Measurements from ENCODE around the gene IQCH.

IQCH gene

DNA sequence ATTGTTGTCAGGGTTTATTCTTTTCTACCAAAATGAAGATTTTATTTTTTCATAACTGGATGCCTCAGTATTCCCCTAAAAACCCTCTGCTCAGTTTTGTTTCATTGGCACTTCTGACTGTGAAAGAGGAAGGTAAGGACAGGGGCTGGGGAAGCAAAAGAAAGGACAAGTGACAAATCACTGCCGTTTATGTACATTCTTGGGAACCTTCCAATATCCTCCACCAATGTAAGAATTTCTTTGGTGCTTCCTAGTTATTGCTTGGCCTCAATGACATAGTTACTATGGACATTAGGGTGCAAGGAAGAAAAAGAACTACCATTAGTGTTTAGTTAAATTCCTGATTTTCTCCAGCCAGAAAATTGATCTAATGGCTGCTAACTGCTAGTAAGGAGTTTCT lies 135.4 kb downstream of the IQCH start:
- no peak for DNase-seq (ENCODE audit: low read depth in 3 of 3, low spot score in 1 of 3)

DNA sequence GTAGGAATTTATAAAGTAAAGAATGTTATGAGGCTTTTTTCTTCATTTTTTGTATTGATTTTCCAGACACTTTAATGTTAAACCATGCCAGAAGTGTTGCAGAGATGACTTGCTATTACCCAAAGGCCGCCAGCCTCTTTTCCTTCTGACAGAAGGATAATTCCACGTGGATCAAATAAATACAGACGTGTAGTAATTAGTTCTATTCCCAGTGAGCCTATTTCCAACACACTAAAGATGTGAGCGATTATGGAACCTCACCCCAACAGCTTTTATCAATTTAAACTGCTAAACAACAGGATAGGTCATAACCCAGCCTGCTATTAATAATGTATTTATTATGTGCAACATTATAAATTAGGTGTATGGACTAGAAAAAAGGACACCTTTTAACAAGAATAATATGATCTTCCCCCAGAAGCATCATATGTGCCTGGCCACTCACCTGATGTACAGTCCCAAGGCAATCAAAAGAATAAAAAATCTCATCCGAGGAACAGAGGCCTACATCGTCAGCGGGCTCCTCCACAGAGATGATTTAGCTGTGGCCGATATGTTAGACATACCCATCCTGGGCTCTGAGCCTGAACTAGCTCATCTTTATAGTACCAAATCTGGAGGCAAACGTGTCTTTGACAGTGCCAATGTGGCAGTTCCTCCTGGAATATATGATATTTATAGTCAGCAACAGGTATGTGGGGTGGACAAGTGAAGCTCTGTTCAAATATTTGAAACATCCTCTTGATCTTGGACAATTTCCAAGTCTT lies 140.5 kb downstream of the IQCH start:
- DNase-seq (ENCODE audit: low read depth in 3 of 3, low spot score in 1 of 3), result no peak

DNA sequence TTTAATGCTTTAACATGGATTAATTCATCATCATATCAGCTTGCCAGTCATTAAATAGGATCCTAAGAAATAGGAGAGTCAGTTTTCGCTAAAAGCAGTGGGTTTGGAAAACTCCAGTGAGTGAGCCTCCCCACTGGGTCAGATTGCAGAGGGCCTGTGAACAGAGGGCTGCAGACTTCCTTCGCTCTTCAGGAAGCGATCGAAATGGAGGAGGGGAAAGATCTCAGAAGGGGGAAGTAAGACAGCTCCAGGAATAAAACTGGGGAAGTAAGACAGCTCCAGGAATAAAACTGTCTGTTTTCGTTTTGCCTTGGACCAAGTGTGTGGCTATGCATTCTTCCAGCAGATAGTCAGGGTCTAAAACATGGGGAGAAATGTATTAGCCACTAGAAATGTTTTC lies 141.5 kb downstream of the IQCH start:
- no peak for DNase-seq (ENCODE audit: low read depth in 3 of 3, low spot score in 1 of 3)

DNA sequence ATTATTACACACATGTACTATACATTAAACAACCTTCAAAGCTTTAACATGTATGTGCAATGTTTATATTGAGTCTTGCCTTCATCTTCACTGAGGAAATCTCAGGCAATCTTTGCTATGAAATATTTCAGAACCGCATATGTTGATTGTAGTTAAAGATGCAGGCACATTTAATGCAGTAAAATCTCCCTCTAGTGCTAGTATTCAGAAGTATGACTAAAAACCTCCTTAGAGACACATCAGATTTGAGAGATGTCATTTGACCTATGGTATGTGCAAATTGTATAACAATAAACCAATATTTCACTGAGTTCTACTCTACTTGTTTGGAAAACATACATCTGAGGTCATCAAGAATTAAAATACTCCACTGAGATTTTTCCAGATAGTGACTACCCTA lies 142.6 kb downstream of the IQCH start:
- no peak for DNase-seq (ENCODE audit: low read depth in 3 of 3, low spot score in 1 of 3)

DNA sequence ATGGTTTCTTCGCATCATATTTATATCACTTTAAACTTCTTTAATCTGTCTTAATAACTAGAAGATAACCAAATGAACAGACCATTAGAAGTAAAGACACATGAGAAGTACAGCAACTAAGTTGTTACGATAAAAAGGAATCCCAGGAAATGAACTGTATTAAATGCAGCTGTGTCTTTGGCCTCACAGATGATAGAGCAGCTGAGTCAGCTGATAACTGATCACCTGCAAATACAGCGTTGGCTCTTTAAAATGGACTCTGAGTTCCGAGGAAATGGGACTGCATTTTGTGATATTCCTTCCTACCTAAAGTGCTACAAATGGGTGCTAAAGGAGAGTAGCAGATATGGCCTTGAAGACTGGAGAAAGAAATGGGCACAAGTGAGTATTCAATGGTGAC lies 145.3 kb downstream of the IQCH start:
- DNase-seq (ENCODE audit: low read depth in 3 of 3, low spot score in 1 of 3), result no peak

DNA sequence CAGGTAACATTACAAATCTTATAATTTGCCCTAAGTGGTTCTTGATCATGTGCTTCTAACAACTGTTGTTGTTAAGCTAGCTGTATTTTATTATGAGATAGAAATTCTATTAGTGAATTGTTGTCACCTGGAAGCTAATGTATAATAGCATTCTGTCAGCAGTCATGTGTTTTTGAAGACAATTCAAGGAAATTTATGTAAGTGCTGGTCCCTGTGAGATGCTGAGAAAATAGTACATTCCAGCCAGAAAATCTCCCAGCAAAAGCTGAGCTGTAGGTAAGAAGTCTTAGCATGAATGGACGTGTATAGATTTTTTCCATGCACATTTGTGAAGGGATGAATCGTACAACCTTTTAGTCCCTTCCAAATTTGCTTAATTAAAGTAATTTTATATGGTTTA lies 146.3 kb downstream of the IQCH start:
- DNase-seq (ENCODE audit: low read depth in 3 of 3, low spot score in 1 of 3), result no peak

DNA sequence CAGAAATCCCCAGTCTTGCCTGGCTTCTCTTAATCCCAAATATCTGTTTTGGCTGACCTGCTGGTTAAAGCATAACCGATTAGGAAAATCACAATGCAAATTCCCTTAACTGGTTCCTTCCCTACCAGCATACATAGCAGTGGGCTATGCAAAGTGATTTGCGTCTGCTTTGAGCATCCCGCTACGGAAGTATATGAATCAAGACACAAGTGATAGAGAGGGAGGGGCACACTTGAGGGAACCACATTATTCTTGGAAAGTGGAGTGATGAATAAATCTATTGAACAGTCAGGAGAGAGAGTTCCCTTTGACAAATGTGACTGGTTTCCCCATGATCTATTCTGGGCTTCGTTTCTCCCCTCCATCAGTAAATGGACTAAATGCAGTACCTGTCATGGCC lies 146.8 kb downstream of the IQCH start:
- DNase-seq (ENCODE audit: low read depth in 3 of 3, low spot score in 1 of 3), result no peak

DNA sequence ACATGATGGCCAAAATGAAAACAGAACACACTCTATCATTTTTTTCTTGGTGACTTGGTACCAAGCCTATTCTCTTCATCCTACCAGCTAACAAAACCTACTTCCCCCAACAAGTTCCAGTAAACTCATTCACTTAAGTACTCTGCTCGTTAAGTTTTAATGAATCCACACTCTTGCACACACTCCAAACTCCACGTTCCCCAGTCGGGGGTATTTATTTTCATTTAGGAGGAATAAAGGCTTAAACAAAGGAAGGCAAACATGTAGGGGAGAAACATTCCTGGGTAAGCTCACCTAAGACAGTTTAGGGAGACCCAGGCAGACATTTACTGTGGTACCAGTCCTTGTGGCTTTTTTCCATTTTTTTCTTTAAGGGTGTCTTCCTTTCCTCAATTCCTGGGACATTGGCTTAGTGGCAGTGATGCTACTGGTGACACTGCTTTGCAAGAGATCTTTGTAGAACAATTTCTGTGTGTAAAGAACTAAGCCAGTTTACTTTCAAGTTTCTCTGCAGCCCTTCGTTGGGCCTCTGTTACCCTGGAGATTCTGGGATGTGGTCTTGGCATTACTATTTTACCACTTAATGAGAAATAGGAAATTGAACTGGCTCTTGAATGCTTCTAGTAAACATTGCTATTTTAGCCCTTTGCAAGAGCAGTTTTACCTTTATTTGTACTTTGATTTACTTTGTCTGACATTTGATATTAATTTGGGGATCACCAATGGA lies 149.0 kb downstream of the IQCH start:
- no peak for DNase-seq (ENCODE audit: low read depth in 3 of 3, low spot score in 1 of 3)

DNA sequence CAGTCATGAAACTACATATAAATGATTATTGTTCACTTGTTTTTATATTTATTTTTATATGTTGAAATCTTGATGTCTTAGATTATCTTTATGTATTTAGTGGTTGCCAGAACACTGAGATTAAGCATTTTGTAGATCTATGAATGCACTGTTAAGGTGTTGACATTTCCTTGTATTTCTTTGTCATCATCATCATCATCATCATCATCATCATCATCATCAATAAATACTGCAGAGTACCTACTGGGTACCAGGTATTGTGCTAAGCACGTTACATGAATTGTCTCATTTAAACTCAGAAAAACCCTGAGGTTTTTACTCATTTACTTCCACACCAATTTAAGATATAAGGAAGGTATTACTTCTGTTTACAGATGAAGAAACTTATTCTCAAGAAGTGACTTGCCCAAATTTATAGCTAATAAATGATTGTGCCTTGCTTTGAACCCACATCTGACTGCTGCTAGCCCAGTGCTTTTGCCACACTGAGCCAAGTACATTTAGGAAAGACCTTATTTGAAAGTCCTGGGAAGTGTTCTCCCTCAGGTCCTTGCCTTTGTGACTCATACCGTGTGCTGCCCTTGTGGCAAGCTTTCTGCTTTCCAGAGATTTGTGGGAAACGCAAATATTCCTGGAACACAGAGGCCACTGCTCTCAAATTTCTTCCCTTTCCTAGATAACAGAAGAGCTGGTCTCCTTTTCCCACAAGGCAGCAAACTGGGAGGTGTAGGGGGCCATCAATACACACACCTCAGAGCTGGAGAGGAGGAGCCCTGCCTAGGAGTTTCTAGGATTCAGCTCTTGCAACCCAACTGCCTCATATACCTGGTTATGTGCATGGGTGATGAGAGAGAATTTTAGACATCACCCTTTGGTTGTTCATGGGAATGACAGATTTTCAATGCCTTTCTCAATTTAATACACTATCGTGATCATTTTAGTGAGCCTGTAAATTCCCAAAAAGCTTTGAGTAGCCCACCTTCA lies 150.9 kb downstream of the IQCH start:
- no peak for DNase-seq (ENCODE audit: low read depth in 3 of 3, low spot score in 1 of 3)

DNA sequence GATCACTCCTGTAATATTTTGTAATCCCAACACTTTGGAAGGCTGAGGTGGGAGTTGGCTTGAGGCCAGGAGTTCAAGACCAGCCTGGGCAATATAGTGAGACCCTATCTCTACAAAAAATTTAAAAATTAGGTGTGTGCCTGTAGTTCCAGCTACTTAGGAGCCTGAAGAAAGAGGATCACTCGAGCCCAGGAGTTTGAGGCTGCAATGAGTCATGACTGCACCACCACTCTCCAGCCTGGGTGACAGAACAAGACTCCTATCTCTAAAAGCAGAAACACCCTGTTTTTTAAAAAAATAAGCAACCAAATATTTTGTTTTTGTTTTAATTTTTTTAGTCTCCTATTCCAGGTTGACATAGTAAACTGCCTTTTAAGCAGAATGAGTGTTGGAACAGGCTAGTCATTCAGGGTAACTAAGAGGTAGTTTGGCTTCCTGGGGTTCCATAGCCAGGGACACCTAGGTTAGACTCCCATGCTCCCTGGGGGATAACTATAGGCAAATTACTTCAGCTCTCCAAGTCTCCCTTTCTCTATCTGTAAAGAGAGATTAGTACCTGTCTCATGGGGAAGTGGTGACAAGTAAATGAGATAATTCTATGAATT lies 151.8 kb downstream of the IQCH start:
- DNase-seq (ENCODE audit: low read depth in 3 of 3, low spot score in 1 of 3), result no peak

DNA sequence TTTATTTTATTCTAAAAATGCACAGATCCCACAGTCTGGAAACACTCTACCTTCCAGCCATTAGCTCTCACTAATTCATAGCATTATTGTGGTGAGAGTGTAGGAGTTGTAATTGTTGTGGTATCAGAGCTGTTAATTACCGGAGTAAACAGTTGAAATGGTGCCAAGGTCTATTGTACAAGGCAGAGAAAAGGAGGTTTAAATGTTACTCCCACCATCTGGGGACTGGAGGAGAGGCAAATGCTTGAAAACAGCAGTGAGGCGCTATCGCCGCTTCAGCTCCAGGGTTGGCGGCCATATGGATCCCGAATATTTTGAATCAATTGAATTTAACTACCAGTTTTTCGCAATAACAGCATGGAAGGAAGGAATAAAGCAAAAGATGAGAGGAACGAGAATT lies 153.2 kb downstream of the IQCH start:
- no peak for DNase-seq (ENCODE audit: low read depth in 3 of 3, low spot score in 1 of 3)

DNA sequence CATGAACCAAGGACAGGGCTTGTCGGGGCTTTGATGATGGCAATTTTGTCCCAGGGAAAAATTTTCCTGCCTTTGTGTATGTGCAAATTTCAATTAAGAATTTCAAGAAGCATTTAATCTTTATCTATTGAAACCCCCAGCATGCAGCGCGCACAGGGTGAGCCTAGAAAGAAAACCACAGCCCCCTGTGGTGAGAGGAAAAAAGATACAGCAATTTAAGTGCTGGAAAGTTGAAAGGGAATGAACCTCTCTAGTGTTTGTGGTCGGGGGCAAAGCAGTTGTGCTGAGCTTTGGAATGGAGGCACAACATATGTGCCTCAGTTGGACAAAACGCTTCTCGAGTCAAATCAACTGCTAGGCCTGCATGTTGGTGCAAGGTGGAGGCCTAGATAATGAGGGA lies 154.6 kb downstream of the IQCH start:
- no peak for DNase-seq (ENCODE audit: low read depth in 3 of 3, low spot score in 1 of 3)

DNA sequence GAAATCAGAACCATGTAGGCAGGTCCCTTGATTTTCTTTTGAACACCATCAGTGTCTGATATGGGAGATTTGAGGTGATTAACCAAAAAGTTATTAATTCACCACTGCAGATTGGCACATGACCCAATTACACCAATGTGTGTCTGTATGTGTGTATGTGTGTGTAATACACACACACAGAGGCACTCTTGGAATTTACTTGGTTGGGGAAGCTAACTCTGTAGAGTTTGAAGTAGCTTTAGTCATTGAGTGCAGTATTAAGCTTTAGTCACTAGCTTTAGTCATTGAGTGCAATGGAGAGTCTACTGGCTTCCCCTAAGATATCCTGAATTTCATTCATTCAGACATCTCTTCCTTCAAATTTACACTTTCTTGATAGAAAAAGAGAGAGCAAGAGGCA lies 156.9 kb downstream of the IQCH start:
- no peak for DNase-seq (ENCODE audit: low read depth in 3 of 3, low spot score in 1 of 3)

DNA sequence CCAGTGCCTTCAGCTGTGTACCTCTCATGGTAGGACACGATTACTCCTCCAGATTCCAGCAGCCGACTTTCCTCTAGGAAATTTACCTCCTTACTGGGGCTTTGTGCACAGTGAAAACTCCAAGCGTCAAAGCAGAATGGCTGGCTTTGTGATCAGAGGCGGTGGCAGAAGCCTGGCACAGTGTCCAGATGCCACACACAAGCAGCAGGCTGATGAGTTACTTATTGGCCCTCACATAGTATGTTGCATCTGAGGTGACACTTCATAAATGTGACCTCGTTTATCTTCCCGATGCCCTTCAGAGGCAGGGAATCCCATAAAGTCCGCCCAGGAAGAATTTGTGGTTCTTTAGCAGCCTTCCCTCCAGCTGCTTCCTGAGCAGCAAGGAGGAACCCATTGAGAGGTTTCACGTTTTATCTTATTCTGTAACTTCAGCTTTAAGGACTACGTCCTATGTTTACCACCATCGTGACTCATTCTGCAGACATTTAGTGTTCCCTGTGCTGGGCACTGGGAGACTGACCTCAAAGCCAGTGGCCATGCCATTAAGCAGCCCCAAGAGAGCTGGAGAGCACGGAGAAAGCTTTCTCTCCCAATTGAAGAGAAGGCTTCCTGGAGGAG lies 159.3 kb downstream of the IQCH start:
- DNase-seq (ENCODE audit: low read depth in 3 of 3, low spot score in 1 of 3), result no peak

DNA sequence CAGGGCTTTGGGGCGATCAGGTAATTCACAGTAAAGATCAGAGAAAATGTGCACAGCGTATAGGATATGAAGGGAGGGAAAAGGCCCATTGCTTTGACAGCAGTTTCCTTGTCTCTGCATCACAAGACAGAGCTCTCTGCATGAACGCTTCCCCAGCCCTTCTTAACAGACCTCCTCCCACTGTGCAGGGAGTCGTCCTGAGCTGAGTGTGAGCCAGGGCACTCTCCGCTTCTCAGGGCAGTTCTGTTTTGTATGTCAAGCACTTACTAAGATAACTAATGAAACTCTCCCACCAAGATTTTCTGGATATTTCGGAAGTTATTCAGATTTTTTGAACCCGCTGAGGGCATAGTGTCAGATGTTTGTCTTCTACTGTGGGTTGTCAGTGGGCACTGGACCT lies 160.6 kb downstream of the IQCH start:
- DNase-seq (ENCODE audit: low read depth in 3 of 3, low spot score in 1 of 3), result no peak

DNA sequence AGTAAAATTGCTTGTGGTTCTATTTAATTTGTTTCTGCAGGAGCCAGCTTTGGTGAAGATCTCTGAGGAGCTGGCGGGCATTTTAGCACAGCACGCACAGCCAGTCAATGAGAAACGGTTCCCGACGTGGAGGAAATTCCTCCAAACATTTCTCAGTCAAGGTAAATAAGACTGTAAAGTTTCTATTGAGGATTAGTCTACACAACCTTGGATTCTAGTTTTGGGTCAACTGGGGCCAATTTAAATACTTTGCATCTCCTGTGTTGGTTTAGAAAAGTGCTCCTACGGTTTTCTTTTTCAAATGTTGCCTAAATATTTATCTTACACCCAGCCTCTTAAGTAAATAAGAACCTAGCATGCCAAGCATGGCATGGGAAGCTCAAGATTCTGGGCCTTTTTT lies 162.3 kb downstream of the IQCH start:
- no peak for DNase-seq (ENCODE audit: low read depth in 3 of 3, low spot score in 1 of 3)

DNA sequence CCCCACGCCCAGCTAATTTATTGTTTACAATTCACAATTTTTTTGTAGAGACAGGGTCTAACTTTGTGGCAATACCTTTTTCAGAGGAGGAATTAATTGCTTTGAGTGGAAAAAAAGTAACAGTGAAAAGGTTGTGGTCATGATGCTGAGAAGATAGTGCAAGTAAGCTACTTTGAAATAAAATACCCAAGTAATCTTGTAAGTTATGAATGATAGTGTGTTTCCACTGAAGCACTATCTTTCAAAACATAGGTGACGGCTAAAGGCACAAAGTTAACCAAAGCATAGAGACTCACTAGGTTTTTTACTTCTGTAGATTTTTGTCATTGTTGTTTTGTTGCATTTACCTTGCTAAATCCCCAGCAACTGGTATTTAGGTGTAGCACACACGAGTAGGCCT lies 165.1 kb downstream of the IQCH start:
- DNase-seq (ENCODE audit: low read depth in 3 of 3, low spot score in 1 of 3), result no peak

DNA sequence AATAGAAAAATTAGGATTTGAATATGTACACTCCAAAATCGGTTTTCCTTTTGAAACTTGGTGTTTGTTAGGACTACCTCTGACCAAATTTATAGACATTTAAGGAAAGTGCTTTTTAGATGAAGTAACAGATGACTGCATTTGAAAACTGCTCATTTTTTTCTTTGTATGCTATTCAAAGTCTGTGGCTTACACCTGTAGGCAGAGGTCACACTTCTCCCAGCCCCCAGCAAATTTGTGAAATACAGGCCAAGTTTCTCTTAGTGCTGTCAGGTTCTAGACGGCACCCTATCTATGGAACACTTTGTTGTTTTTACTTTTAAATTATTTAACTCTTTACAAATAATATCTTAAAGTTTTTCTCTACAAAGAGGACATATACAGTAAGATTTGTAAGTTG lies 165.6 kb downstream of the IQCH start:
- no peak for DNase-seq (ENCODE audit: low read depth in 3 of 3, low spot score in 1 of 3)

DNA sequence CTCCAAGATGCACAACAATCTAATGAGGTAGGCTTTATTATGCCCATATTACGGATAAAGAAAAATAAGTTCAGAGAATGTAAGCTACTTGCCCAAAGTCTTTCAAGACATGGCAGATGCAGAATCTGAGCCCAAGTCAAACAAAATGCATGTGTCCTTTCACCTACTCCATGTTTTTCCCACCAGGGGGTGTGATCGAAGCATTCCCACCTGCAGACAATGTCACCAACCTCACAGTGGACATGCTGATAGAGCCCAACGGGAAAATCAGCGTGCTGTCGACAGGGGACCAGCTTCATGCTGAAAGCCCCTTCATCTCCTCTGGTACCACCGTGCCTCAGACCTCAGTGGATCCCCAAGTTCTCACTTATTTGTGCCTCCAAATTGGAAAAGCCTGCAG lies 166.5 kb downstream of the IQCH start:
- no peak for DNase-seq (ENCODE audit: low read depth in 3 of 3, low spot score in 1 of 3)

DNA sequence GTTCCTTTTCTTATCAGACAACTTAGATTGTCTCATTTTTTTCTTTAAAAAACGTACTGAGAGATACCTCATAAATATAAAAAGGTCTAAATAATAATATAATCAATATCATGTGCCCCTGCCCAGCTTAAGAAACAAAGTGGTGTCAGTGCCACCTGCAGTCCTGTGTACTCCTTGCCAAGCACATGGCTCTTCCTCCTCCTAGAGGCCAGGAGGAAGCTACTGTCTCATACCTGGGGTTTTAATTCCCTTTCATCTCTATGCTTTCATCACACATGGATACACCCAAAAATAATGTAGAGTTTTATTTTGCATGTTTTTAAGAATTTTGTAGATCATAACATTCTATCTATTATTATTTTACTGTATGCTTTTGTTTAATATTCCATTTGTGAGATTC lies 167.7 kb downstream of the IQCH start:
- no peak for DNase-seq (ENCODE audit: low read depth in 3 of 3, low spot score in 1 of 3)
